HS-27A (cell line): ENCODE results near the gene IL23R.

Experiments
- DNase-seq: peaks from one replicate; pipeline ENCODE4 v3.0.0-alpha.2; 2012; ENCODE audit warnings: low read depth, missing footprints

The IL23R gene

GRCh38 chr1:67307251-67308060 lies 141.2 kb downstream of the IL23R start, which contains the start of gene IL12RB2:
Gene IL12RB2 (plus strand): TSS chr1:67307873. CDS start chr1:67320369, 12,496 bp downstream.
- no peak for DNase-seq

DNA sequence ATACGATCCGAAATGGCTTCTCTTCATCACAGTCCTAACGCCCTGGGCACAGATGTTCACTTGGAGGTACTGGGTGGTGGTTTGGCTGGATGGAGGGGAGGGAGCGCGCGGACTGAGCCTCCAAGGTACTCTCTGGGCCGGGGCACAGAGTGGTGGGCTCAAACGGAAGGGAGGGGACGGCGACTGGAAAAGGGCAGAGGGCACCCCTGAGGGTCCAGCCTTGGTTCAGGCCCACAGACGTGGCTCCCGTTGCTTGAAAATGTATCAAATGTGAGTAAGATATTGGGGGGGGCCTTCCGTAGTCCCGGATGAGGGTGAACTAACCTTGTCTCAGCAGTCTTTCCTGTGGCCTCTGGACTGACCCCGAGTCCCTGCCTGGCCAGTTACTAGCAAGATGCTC lies 141.9 kb downstream of the IL23R start:
- DNase-seq = no peak
